Keratinocyte (primary cell): ENCODE data around the gene P2RY11. TPM values are rescaled to one million over a fixed set of nuclear protein-coding genes. Genes with fewer than 3 reads are reported as not detected.

Source experiments
- DNase-seq: peaks from one replicate; pipeline ENCODE4 v3.0.0-alpha.2; 2011; ENCODE audit warnings: low read depth, missing footprints, low spot score
- FAIRE-seq: peaks from 2 replicates; lab custom pipeline; 2011; peaks lifted over from hg19 to GRCh38; lab: Jason Lieb, UNC
- H2AFZ ChIP-seq: 2 replicates; pipeline ENCODE4 v1.6.0; 2012; ENCODE audit warnings: low read length, control low read depth, inconsistent platforms; ENCODE audit not compliant: control insufficient read depth
- H3K27ac ChIP-seq: 2 replicates; pipeline ENCODE4 v1.5.1; 2011; ENCODE audit warnings: low read length; ENCODE audit not compliant: control insufficient read depth, insufficient read depth
- H3K27me3 ChIP-seq: 3 replicates; pipeline ENCODE4 v1.6.0; 2011; ENCODE audit warnings: low read length; ENCODE audit not compliant: control insufficient read depth, insufficient read depth; ENCODE audit errors: extremely low read depth
- H3K36me3 ChIP-seq, 2 experiments: 2 replicates in 1 of 2; 3 replicates in 1 of 2; pipeline ENCODE4 v1.5.1; 2011; ENCODE audit warnings: low read length in 2 of 2, mild to moderate bottlenecking in 1 of 2; ENCODE audit not compliant: control insufficient read depth in 2 of 2, insufficient read depth in 2 of 2; ENCODE audit errors: extremely low read depth in 1 of 2
- H3K4me1 ChIP-seq: 3 replicates; pipeline ENCODE4 v1.5.1; 2011; ENCODE audit warnings: low read length; ENCODE audit not compliant: control insufficient read depth, insufficient read depth; ENCODE audit errors: extremely low read depth
- H3K4me2 ChIP-seq: 3 replicates; pipeline ENCODE4 v1.6.0; 2011; ENCODE audit warnings: low read depth, low read length; ENCODE audit not compliant: control insufficient read depth, insufficient read depth; ENCODE audit errors: extremely low read depth
- H3K4me3 ChIP-seq, 3 experiments: fragments of 200-600 bp in 1 of 3; sonication (generic) in 1 of 3; 2 replicates in 2 of 3; 3 replicates in 1 of 3; pipeline ENCODE4 v1.5.1; 2011 to 2016; ENCODE audit warnings: low read length in 3 of 3, mild to moderate bottlenecking in 3 of 3, control low read depth in 2 of 3, inconsistent platforms in 1 of 3, low read depth in 1 of 3, mixed read lengths in 1 of 3, mixed run types in 1 of 3, moderate library complexity in 1 of 3; ENCODE audit not compliant: control insufficient read depth in 2 of 3, insufficient read depth in 2 of 3; ENCODE audit errors: extremely low read depth in 1 of 3
- H3K79me2 ChIP-seq: 2 replicates; pipeline ENCODE4 v1.6.0; 2012; ENCODE audit warnings: low read length; ENCODE audit not compliant: control insufficient read depth, insufficient read depth
- H3K9ac ChIP-seq: 3 replicates; pipeline ENCODE4 v1.6.0; 2011; ENCODE audit warnings: low read length; ENCODE audit not compliant: control insufficient read depth, insufficient read depth; ENCODE audit errors: extremely low read depth
- H3K9me1 ChIP-seq: 3 replicates; pipeline ENCODE4 v1.6.0; 2011; ENCODE audit warnings: low read length; ENCODE audit not compliant: control insufficient read depth, insufficient read depth; ENCODE audit errors: extremely low read depth
- H3K9me3 ChIP-seq: 2 replicates; pipeline ENCODE4 v1.5.1; 2012; ENCODE audit warnings: low read depth, low read length; ENCODE audit not compliant: control insufficient read depth
- H4K20me1 ChIP-seq: 3 replicates; pipeline ENCODE4 v1.6.0; 2011; ENCODE audit warnings: low read length; ENCODE audit not compliant: control insufficient read depth, insufficient read depth; ENCODE audit errors: extremely low read depth
- EZH2 ChIP-seq: IDR thresholded peaks from one replicate; pipeline ENCODE4 v1.6.1; 2012; ENCODE audit warnings: inconsistent platforms, mild to moderate bottlenecking, low read length, moderate library complexity
- dilution Hi-C: fragments of 300-500 bp; cut with MboI; formaldehyde crosslinking; loops from one replicate; pipeline ENCODE4 v1.7.0; 2020; ENCODE audit warnings: low sequenced_read_pairs; ENCODE audit not compliant: extremely low pct_ligation_motif_present
- polyA plus RNA-seq, 5 experiments: library from polyadenylated mRNA; depleted of rRNA in 3 of 5; stranded (reverse) in 3 of 5; stranded (forward) in 1 of 5; unstranded in 1 of 5; fragments of >200 nt; gene quantifications; 1 replicate in 1 of 5; 2 replicates in 3 of 5; 3 replicates in 1 of 5; pipeline versions ENCODE4 v1.2.1 to v1.2.3, GENCODE V29; 2011 to 2012; ENCODE audit warnings: missing spikeins in 2 of 5, low read depth in 1 of 5, low replicate concordance in 1 of 5
- TF ChIP-seq, protein P1 (sequence below), 3 experiments: IDR thresholded peaks in 1 of 3; conservative IDR thresholded peaks in 1 of 3; optimal IDR thresholded peaks in 1 of 3; 2 replicates in 2 of 3; 3 replicates in 1 of 3; pipeline versions ENCODE3 to v1.5.1; 2011; ENCODE audit warnings: low read length in 3 of 3, mild to moderate bottlenecking in 3 of 3, moderate library complexity in 2 of 3, control low read depth in 1 of 3, inconsistent platforms in 1 of 3; ENCODE audit not compliant: insufficient read depth in 2 of 3; ENCODE audit errors: extremely low read depth in 1 of 3

The P2RY11 gene
- polyA plus RNA-seq, 1 donor (not counting 4 experiments of a cell fraction or from before 2014, with no cell fraction given), result 3.2 TPM

GRCh38 chr19:10116866-10117616, 5.5 kb downstream of the P2RY11 start:
- peaks cover 28% of the 10 kb centered on the region for H3K79me2 ChIP-seq
- H4K20me1 ChIP-seq, result peaks cover 13% of the 10 kb centered on the region
- no peaks in the 10 kb centered on the region for H3K27me3 ChIP-seq
- peaks cover 16% of the 10 kb centered on the region for H3K4me1 ChIP-seq
- DNase-seq (no peak), FAIRE-seq (no peak)
- no peaks in the 10 kb centered on the region for H3K9me1 ChIP-seq
- peaks cover 28 to 31% of the 10 kb centered on the region in 2 experiments for H3K36me3 ChIP-seq
- no peak overlapping the region for H3K4me3 ChIP-seq
- no peak overlapping the region for H3K4me2 ChIP-seq
- no peak overlapping the region for H3K9ac ChIP-seq
- TF ChIP-seq, protein P1, sequence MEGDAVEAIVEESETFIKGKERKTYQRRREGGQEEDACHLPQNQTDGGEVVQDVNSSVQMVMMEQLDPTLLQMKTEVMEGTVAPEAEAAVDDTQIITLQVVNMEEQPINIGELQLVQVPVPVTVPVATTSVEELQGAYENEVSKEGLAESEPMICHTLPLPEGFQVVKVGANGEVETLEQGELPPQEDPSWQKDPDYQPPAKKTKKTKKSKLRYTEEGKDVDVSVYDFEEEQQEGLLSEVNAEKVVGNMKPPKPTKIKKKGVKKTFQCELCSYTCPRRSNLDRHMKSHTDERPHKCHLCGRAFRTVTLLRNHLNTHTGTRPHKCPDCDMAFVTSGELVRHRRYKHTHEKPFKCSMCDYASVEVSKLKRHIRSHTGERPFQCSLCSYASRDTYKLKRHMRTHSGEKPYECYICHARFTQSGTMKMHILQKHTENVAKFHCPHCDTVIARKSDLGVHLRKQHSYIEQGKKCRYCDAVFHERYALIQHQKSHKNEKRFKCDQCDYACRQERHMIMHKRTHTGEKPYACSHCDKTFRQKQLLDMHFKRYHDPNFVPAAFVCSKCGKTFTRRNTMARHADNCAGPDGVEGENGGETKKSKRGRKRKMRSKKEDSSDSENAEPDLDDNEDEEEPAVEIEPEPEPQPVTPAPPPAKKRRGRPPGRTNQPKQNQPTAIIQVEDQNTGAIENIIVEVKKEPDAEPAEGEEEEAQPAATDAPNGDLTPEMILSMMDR (optimal IDR thresholded peaks at IDR 0.05 in 1 of 3, IDR thresholded peaks at IDR 0.05 in 1 of 3, conservative IDR thresholded peaks at IDR 0.05 in 1 of 3; ENCODE audit: extremely low read depth in 1 of 3, insufficient read depth in 2 of 3, low read length in 3 of 3), result no peak
- no peak for TF ChIP-seq EZH2
- no peak overlapping the region for H2AFZ ChIP-seq
- H3K9me3 ChIP-seq, result no peaks in the 10 kb centered on the region
- no peak overlapping the region for H3K27ac ChIP-seq
- dilution Hi-C loops, result no loop called here

- Histone ChIP-seq H3K9ac (peak overlapping the region; percentile 96), H3K4me1 (peaks cover 16% of the 10 kb centered on the region), H2AFZ (no peak overlapping the region), H3K4me3 (peak overlapping the region; percentile 86 to 93 (median 92)), H3K9me3 (no peaks in the 10 kb centered on the region), H3K27ac (peak overlapping the region; percentile 83), H3K79me2 (peaks cover 28% of the 10 kb centered on the region), H3K27me3 (no peaks in the 10 kb centered on the region), H3K9me1 (no peaks in the 10 kb centered on the region), H3K4me2 (peak overlapping the region; percentile 85), H3K36me3 (peaks cover 25 to 28% of the 10 kb centered on the region in 2 experiments), H4K20me1 (peaks cover 8% of the 10 kb centered on the region)
- no peak for TF ChIP-seq EZH2
- TF ChIP-seq, protein P1 (optimal IDR thresholded peaks at IDR 0.05 in 1 of 3, IDR thresholded peaks at IDR 0.05 in 1 of 3, conservative IDR thresholded peaks at IDR 0.05 in 1 of 3; ENCODE audit: extremely low read depth in 1 of 3, insufficient read depth in 2 of 3, low read length in 3 of 3), result no peak
- DNase-seq (no peak), FAIRE-seq (no peak)
- dilution Hi-C loops, result no loop called here
Observed at GRCh38 chr19:10118960-10119359, 7.5 kb downstream of the P2RY11 start.
